CD4-positive, alpha-beta T cell treated with Interleukin-1 beta for 1 hour (primary cell): ENCODE measurements around the gene RAB4B.
A peak's percentile ranks its signal among the peaks of the same experiment; 100 is the strongest.
"Not testable (repeated sequence)": the region's sequence is repeated elsewhere in the genome, so short reads cannot be mapped to it uniquely, and the experiment has no call there.

Source experiments
- DNase-seq, 2 donors: peaks; one replicate each; pipeline ENCODE4 v3.0.0-alpha.2; 2020 to 2022

The RAB4B gene

DNA sequence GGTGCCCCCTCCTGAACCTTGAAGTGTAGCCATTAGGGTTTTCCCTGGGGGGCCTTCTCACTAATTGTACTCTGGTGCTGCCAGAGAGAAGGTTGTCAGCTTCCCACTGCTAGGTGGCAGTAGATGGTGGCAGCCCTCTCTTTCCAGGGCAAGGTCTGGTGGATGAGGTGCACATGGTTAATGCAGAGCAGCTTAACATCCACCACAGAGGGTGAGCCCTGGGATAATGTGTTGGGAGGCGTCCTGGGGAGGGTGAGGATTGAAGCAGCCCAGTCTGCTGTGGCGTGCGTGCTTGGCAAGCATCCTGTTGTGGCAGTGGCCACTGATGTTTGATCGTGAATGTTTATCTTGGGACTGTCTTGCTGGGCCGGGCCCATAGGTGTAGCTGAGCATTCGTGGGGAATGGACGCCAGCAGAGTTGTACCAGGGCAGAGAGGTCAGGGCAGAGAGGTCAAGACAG is 26.8 kb downstream of the RAB4B start:
- no peak for DNase-seq

- peak in 1 of 2 donors; percentile 62 for DNase-seq
Measured at GRCh38 chr19:40805258-40805868, 27.3 kb downstream of the RAB4B start.

DNA sequence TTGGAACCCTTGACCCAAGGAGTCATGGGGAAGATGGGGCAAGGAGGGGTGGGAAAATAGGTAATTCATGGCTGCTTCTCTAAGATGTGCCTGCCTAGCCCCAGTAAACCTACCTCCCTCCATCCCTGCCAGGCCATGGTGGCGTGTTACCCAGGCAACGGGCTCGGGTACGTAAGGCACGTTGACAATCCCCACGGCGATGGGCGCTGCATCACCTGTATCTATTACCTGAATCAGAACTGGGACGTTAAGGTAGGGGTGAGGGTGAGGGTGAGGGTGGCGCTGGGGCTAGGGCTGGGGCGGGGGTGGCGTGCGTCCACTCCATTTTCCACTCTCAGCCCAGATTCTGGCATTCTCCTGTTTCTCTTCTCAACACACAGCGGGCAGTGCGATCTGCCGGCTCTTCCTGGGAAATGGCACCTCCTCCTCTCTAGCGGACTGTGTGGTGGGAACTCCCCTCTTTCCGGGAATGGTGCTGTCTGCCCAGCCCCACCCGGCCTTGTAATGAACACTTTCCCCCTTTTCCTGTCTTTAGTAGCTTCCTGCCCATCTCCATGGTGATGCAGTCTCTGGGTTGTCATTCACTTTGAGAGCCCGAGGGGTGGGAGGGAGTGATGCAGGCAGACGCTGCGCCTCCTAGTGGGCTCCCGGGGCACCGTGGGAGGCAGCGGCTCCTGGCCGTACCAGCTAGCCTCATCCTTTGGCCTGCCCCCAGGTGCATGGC is 28.5 kb downstream of the RAB4B start:
- peak; percentile 83 to 90 for DNase-seq

DNA sequence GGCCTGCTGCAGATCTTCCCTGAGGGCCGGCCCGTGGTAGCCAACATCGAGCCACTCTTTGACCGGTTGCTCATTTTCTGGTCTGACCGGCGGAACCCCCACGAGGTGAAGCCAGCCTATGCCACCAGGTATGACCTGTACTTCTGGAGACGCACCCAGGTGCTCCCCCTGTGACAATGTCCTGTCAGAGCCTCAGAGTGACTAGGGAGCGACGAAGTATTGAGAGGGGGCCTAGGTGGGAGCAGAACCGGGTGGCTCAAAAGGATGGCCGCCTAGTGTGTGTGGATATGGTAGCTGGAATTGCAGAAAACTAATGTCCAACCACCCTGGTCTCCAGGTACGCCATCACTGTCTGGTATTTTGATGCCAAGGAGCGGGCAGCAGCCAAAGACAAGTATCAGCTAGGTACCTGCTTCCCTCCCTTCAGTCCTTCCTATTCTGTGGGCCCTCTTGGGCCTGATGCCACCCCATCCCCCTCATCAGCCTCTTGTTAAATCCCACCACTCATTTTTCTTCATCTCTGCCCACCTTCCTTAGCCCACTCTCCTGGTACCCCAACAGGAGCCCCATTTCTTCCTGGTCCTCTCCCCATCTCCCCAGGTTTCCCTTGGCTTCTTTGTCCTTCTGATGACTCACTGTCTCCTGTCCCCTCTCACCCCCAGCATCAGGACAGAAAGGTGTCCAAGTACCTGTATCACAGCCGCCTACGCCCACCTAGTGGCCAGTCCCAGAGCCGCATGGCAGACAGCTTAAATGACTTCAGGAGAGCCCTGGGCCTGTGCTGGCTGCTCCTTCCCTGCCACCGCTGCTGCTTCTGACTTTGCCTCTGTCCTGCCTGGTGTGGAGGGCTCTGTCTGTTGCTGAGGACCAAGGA is 29.3 kb downstream of the RAB4B start:
- DNase-seq: no peak

DNA sequence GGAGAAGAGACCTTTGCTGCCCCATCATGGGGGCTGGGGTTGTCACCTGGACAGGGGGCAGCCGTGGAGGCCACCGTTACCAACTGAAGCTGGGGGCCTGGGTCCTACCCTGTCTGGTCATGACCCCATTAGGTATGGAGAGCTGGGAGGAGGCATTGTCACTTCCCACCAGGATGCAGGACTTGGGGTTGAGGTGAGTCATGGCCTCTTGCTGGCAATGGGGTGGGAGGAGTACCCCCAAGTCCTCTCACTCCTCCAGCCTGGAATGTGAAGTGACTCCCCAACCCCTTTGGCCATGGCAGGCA is 29.9 kb downstream of the RAB4B start:
- DNase-seq: no peak

DNA sequence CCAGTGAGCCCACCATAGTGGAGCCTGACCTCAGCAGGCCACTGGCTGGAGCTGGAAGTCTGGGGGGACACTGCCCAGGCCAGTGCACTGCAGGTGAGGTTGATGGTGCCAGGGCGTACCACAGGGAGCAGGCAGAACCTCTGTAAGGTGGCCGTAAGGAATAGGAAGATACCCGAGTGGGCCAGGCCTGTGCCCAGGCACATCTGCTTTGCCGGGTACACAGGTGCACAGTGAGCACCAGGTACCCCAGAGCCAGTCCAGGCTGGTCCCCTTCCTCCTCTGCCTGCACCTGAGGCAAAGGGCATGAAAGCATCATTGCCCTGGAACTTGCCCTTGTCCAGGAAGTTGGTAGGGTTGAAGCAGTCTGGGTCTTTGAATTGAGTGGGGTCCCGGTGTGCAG is 30.4 kb downstream of the RAB4B start:
- DNase-seq: no peak

DNA sequence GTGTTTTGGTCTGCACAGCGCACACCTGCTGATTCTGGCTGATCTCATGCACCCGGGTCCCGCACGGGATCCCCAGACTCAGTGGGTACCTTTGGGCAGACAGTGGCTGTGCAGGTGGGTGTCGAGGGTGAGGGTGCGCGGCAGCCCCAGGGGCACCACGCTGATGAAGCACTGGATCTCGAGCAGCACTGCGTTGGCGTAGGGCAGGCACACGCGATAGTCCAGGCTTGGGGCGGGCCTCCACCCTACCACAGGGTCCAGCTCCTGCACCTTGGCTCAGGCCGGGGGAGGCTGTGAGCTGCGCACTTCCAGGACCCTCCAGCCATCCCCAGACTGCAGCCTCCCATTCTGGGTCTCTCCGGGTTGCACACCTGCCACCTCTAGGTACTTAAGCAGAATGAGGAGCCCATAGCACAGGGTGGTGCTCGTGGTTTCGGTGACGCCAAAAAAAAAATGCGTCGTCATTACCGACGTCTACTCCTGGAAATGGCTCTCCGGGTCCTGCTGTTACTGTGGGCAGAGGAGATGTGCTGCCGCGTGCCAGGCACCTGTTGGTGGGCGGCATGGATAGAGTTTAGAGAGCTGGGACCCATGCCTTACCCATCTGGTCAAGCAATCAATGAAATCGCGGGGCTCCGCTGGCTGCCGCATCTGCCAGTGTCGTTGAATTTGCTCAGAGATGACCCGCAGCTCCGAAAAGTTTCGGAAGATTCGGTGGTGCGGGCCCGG is 31.5 kb downstream of the RAB4B start:
- no peak for DNase-seq

- DNase-seq: no peak
Measured at GRCh38 chr19:40810160-40810559, 32.1 kb downstream of the RAB4B start.

GRCh38 chr19:40810649-40811408 is 32.8 kb downstream of the RAB4B start:
- DNase-seq: peak; percentile 64 to 66

DNA sequence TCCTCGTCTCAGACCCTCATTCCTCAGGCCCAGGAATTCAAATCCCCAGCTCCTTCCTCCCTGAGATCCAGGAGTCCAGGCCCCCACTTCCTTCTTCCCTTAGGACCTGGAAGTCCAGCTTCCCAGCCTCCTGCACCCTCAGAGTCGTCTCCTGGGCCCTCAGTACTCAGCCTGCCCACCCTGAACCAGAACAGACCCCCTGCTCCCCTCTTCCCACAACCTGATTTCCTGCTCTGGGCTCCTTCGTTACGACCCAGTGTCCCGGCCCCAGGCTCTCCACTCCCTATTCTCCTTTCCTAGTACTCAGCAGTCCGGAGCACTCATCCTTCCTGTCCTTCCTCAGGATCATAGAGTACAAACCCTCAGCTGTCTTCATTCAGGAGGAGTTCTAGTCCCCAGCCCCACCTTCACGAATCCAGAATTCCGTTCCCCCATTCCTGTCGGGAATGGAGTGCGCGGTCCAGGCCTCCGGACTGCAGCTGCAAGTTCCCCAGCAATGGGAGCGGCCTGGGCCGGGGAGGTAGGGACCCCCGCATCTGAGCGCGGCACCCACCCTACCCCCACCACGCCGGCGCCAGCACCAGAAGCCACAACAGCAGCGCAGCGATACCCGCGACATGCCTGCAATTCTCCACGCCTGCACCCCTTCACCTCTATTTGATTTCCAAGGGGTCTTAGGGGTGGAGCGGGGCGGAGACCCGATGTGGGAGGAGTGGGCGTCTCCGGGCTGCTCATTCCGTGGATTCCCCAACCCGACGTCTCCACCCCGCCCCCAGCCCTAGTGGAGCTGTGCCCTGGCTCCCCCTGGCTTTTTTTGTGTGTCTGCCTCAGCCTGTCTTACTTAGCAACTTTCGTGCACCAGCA is 33.7 kb downstream of the RAB4B start:
- no peak for DNase-seq

GRCh38 chr19:40812571-40812970 is 34.5 kb downstream of the RAB4B start:
- DNase-seq: not testable (repeated sequence)

DNA sequence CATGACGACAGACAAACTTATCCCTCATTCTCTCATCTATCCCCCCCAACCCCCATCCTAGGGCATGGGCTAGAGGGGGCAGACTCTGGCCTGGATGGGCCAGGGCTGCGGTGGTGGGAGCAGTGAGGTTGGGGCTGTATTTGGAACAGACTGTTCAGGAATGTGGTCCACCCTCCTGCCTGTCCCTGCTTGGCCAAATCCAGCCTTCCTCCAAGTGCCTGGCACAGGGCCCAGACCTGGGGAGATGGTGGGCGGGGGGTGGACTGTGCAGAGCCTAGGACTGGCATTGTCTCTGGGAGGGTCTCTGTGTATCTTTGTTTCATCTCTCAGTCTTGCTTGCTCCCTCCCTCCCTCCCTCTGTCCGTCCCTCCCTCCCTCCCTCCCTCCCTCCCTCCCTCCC is 35.1 kb downstream of the RAB4B start:
- no peak for DNase-seq

- no peak for DNase-seq
Measured at GRCh38 chr19:40815223-40815622, 37.2 kb downstream of the RAB4B start.

- DNase-seq: peak; percentile 84 to 85
Measured at GRCh38 chr19:40818480-40819399, 40.7 kb downstream of the RAB4B start.

- DNase-seq: peak; percentile 60 to 72
Measured at GRCh38 chr19:40819479-40820234, 41.6 kb downstream of the RAB4B start.

DNA sequence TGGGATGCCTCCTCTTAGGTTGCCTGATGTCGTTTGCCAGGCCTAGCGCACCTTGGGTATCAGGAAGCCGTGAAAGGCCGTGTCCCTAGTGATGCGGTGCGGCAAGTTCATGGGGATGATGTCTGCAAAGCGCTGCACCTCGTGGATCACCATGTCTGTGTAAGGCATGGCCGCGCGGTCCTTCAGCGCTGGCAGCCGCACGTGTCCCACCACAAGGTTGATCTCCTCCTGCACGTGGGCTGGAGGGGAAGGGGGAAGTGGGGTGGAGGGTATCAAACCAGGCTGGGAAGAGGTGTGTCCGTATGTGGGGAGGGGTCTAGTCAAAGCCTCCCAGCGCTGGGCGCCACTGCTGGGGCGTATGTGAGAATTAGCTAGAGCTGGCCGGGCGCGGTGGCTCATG is 44.1 kb downstream of the RAB4B start:
- DNase-seq: no peak

GRCh38 chr19:40822704-40823553 is 44.9 kb downstream of the RAB4B start:
- not testable (repeated sequence) for DNase-seq

GRCh38 chr19:40824916-40825315 is 46.9 kb downstream of the RAB4B start:
- not testable (repeated sequence) for DNase-seq
